T1000 (cell line): ENCODE data around the gene PIP5K1B.

Source experiments
- DNase-seq: peaks from one replicate; lab custom pipeline; 2025; ENCODE audit warnings: mixed read lengths; lab: John Stamatoyannopoulos, UW

The PIP5K1B gene

DNA sequence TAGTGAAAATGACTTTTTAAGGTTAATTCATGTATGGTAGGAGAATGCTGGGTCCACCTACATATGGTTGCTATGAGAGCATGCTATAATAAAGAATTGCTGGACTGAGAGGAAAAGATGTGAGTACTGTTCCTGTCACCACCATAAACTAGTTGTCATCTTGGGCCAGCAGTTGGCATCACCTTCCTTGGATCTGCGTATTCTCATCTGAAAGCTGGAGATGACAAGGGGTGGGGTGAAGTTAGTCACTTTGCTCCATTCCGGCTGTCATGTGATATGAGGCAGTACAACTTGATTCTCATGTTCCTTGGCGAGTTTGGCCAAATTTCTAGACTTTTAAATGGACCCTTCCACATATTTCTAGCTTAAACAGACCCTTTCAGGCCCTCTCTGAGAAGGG is 33.3 kb downstream of the PIP5K1B start:
- no peak for DNase-seq

DNA sequence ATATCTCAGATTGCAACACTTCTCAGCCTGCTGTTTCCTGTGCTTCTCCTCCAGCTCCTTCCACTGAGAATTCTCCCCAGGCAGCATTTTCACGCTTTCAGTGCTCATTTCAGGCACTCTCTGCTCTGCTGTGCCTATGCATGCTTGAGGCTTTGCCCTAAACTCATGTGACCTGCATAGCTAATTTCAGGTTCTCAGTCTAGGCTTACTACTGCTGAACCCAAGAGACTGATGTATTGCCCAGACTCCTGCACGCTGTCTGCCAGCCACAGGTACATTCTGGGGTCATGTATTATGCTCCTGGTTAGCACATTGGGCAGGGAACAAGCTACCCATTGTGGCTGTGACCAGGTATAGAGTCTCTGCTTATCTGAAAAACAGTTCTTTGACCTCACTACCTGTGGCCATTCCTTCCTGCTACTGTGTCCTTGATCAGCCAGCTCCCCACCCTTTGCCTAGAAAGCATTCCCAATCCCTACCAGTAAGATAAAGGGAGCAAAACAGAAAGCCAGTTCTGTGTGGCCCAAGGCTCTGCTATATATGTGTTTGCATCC is 34.7 kb downstream of the PIP5K1B start:
- no peak for DNase-seq

DNA sequence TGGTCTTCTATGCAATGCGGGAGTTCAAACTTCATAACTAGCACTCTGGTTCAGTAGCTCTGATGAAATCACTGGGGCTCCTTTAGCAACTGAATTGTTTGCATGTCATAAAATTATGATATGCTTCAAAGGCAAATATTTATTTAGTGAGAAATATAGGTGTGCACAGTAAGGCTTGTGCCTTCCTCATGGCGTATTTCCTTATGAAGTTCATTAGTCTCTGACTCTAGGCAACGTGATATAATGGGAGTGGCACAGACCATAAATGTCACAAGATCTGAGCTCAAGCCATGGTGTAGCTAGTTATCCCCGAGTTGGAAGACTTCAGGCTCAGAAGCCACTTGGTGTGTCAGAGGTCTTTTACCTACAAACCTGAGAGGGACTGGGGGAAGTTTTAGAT is 35.5 kb downstream of the PIP5K1B start:
- no peak for DNase-seq

DNA sequence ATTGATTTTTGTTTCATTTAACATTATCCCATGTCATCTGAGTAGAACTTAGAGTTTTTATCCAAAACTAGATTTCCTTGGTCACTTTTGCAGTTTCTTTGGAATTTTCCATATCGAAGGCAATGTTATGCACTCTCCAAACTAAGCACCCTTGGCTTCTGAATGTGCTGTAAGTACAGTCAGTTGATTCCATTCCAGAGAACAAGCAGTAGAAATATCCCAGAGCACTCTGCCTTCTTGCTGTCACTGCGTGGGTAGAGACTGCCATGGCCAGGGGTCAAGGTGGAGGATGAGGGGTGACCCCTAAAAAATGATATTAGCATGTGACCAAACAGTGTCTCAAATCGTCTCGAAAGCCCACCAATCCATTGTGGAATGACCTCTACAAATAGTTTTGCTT is 36.2 kb downstream of the PIP5K1B start:
- no peak for DNase-seq

DNA sequence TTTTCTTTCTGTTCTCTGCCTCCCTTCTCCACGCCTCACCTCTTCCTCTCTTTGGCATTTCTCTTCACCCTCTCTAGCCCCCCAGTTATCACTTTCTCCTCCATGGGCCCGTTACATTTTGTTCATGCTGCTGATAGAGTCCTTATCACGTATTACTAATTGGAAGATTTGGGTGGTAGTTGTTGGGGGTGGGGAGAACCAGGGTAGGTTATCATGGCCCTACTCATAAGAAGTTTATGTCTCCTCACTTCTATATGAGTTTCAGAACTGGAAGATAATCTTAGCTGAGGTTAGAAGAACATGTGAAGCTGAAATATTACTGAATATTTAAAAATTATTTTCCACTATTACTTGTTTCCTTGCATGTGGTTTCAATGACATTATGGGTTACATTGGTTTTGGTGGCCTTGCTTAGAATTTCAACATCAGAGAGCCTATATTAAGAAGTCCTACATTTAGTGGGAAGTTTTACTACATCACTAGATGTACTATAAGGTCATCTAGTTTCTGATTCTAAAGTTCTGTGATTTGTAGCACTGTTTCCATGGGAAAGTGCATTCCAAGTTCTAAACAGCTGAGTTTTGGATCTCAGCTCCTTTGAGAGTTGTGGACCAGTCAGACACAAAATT is 36.8 kb downstream of the PIP5K1B start:
- no peak for DNase-seq

DNA sequence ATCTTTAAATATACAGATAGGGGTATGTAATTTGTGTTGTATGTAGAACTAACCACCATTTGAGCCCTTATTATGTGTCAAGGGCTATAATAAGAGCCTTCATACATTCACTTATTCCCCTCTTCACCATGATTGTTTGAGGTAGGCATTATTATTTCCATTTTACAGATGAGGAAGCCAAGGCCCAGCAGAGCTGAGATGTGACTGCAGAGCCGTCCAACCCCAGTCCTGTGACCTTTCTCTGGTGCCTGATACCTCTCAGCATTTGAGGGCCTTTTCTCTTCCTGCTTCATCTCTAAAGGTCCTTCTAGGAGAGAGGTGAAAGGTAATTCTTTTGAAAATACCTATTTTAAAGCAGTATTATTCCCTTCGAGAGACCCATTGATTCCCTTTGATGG is 37.3 kb downstream of the PIP5K1B start:
- DNase-seq: no peak

DNA sequence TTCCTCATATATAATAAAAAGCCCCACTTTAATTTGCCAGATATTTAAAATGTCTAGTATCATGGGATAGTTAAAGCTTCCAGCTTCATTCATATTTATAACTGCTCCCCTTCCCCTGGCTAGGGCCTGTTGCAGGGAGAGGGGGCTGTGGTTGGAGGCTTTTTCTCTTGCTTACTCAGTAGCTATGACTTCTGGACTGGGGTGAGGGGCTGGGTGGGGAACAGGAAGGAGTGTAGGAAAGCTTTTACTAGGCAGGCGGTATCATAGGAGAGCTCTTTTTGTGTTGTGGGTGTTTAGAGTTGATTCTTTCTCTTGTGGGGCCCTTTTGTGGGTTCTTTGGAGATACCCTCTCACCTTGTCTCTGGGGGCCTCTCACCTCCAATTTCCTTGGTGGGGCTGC is 39.4 kb downstream of the PIP5K1B start:
- DNase-seq: no peak

DNA sequence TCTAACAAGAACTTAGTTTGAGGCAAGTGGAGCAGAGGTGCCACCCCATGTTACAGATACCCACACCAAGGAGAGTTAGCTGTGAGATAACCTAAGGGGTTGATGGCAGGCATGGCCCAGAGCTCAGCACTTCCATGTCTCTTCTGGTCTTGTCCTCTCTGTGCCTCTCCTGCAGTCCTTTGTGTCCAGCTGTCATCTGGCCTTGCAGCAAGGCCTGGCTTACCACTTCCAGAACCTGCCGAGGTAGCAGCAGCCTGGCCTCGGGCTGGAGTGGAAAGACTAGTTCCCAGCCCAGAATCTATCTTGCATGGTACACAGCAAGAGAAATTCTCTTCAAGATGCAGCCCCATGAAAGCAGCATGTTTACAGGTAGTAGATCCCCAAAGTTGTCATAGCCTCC is 41.5 kb downstream of the PIP5K1B start:
- DNase-seq: no peak

DNA sequence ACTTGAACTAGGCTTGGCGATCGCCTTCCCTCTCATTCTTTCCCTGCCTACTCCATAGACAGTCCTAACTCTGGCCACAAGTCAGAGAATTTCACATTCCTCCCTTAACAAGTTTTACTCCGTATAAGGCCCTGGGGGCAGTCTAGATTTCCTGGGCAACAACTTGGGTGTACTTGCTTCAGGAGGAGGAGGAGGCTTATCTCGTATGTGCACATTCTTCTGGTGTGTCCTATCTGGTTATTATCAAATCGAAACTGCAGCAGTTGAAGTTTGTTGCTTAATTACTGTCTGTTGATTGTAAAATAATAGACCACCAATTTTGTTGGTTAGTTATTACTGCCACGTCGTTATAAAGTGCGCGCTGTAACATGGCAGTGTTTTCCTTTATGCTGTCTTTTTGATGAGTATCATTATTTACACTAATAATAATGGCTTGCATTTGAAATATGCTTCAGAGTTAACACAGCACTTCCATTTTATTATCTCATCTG is 42.0 kb downstream of the PIP5K1B start:
- no peak for DNase-seq

DNA sequence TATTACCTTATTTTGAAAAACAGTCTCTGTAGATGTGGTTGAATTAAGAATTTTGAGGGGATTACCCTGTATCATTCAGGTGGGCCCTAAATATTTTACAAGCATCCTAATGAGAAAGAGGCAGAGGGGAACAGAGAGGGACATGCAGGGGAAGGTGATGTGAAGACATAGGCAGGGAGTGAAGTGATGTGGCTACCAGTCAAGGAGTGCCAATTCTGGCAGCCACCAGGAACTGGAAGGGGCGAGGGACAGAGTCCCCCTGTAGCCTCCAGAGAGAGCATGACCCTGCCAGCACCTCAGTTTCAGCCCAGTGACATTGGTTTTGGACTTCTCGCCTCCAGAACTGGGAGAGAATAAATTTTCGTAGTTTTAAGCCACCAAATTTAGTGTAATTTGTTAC is 44.1 kb downstream of the PIP5K1B start:
- no peak for DNase-seq

DNA sequence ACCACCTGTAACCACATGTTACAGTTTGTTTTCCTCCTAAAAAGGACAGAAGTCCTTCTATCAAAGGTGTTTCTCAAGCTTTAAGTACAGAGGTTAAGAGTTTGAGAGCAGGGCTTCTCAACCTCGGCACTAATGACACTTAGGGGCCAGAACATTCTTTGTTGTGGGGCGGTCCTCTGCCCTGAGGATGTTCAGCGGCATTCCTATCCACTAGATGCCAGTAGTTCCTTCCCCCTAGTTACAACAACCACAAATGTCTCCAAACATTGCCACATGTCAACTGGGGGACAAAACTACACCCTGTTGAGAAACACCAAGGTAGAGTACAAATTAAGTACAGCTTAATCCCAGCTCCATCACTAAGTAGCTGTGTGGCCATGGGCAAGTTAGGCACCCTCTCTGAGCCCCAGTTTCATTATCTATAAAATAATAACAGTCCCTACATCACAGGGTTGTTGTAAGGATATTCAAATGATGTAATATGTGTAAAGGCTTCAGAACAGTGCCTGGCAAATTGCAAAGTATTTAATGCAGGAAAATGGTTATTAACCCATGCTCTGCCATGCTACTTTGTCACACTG is 44.6 kb downstream of the PIP5K1B start:
- DNase-seq: no peak

DNA sequence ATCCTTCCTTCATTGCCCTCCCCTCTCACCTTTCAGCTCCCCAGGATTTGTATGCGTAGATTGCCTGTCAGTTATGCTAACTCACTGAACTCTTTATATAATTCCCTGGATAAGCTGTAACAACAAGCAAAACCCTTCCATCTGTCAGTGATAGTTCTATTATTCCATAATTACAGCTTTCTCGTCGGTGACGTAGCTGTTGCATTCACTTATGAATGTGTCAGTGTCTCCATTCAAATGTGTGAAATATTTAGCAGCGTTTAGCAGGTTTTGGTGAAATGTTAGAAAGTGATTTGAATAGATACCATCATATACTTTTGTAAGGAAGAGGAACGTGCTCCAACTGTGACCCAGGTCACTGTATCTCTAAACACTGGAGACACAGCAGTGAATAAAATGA is 45.2 kb downstream of the PIP5K1B start:
- DNase-seq: no peak

DNA sequence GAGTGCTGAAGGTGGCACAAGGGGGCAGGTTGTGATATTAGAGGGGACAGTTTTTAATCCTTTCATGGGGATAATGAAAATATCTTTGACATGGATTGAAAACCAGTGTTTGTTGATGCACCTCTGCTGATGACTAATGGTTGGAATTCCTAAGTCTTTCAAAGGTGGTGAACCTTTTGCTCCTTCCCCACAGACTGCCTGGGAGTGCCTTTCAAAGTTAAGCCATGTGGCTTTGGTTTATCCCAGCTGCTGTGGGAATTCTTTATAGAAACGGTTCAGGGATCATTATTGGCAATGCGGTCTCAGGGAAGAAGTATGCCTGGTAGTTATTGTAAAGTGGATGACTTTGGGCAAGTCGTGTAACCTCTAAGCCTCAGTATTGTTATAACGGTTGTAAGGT is 45.7 kb downstream of the PIP5K1B start:
- DNase-seq: no peak

DNA sequence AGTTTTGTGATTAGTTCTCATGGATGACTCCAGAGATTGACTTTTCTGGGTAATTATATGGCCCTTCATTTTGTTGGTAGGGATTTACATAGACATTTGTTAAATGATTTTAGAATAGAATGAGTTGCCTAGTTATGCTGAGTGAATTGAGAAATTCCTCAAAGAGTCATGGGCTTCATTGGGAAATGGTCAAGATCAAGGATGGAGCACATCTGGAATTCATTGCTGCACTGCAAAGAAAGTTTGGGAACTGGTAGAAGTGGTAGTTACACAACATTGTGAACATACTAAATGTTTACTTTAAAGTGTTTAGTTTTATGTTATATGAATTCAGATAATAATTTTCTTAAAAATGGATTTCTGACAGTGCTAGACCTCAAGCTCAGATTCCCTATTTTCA is 46.5 kb downstream of the PIP5K1B start:
- DNase-seq: no peak

DNA sequence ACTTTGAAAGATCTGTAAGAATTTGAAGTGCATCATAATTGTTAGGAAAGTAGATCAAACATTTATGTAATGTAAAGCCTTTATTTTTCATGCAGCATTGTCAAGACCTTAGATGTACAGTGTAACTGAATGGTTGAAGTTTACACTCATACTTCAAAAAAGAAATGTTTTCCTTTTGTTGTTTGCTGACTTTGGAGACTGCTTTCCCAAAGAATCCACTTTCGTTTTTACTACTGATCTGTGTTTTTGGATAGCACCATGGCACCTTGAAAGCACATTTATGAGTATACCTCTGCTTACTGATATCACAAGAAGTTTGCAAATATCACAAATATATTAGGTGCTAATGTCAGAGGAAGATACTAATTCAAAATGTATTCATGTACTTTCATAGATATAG is 50.0 kb downstream of the PIP5K1B start:
- DNase-seq: no peak

DNA sequence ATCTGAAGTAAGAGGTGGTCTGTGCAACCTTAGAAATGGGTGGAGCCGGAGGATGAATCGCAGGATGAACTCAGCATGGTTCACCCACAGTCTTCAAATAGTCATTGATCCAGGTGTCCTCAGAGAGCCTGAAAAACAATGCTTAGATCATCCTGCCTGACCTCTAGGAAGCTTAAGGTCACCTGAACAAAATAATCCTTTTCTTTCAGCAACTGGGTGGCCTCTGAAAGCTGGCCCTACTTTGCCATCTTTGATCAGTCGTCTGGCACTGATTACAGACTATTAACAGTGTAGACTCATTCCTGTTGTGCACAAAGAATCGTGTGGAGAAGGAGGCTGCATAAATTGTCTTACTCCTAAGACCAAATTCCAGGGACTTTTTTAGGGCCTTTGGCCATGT is 50.7 kb downstream of the PIP5K1B start:
- DNase-seq: no peak

DNA sequence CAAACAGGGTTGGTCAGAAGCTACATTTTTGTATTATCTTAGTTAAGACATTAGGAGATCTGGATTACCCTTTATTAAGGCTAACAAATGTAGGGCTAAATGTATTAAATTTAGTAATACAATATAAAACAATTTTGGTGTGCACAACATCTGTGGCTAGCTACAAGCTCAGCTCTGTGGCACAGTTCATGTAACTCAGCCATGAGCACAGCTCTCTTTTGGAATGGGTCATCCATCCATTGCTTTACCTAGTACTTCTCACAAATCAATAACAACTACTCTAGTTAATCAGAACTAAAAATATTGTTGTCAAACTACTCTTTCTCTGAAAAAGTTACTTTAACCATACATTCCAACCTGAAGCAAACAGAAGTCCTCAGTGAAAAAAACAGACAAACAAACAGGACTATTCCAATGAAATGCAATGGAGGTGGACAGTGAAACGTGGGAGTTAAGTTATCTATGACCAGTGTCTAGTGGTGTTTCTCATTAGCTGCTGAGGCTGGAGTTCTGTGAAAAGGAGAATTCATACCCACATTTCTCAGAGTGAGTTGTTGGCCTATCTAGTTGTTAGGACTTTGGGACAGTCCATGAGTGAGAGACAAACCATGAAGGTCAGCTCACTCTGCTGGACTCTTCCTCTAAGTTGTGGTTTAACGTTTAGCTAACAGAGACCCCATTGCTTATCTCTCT is 55.1 kb downstream of the PIP5K1B start:
- DNase-seq: no peak

DNA sequence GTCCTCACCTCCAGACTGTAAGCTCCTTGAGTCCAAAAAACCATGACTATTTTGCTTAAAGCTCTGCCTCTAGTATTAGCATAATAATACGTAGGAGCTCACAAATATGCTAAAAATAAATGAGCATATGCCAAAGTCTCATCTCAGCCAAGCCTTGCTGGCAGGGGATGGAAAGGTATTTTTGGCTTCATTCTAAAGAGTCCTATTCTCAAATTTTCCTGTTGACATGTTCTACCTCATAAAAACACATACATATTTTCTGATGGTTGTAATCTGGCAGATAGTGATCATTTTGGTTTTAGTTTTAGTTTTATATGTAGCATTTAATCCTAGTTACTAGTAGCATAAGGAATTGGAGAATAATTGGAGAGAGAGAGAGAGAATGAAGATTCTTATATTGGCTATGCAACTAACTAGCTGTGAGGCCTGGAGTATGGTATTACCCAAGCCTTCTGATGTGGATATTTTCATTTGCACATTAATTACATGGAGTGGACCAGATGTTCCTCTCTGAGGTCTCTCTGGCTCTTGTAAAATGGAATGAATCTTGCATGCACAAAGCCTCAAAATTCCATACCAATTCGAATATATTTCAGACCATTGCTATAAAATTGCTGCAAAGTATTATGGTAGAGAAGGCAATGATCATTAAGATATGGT is 55.8 kb downstream of the PIP5K1B start:
- DNase-seq: no peak

DNA sequence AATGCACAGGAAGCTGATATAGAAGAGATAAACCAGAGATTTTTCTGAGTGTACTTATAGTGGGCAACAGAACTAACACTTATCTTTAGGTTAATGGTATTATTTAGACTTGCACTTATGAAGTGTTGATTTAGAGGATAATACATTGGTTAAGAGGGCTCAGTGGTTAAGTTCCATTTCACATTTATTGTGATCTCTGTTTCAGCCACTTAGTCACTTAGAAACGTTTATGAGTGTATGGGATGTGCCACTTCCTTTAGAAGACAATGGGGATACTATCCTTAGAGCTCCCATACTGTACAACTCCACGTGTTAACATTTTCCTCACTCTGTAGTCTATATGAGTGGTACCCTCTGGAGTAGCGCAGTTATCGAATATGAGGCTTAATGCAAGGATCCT is 57.5 kb downstream of the PIP5K1B start:
- no peak for DNase-seq

DNA sequence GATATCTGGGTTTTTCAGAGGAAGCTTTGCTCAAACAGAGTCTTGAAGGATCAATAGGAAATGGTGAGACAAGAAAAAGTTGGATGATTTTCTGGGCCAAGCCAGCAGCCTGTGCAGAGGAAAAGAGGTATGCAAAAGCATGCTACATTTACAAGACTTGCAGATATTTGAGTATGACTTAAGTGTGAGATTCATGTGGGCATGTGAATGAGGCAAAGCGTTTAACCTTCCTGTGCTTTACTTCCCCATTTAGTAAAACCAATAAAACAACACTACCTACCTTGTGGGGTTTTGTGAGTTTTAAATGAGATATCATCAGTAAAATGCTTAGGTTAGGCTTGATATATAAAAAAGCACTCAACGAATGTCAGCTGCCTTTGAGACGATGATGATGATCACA is 58.1 kb downstream of the PIP5K1B start:
- DNase-seq: no peak

DNA sequence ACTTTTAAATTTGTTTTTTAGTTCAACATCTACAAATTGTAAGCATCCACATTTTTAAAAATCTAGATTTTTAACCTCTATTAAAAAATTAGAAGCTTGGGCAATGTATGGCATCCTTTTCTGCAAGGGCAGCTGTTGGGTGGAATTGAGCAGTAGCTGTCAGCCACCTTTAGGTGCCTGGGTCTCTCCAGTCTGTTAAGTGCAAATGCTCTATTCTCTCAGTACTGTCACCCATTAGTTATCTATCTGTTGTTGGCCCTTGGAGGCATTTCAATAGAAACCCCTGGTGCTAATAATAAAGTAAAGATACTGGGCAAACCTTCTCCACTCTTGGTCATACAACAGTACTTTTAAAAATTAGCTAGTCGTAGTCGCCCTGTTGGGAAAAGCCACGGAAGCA is 63.6 kb downstream of the PIP5K1B start:
- DNase-seq: no peak

DNA sequence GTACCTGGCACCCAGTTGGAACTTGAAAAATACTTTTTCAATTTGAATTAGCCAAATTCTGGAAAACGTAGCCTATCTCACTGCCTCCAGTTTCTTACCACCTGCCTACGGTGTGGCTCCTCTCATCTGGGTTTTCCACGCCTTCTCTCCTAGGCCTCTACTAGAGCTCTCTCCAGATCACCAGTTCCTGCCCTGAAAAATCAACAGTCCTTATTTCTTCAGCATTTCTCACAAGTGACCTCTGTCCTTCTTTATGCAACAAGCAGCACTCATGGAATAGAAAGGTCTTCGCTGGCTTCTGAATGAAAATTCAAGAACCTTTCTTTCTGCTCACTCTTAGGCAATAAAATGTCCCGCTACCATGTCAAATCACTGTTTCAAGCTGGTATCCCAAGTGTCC is 64.8 kb downstream of the PIP5K1B start:
- no peak for DNase-seq

DNA sequence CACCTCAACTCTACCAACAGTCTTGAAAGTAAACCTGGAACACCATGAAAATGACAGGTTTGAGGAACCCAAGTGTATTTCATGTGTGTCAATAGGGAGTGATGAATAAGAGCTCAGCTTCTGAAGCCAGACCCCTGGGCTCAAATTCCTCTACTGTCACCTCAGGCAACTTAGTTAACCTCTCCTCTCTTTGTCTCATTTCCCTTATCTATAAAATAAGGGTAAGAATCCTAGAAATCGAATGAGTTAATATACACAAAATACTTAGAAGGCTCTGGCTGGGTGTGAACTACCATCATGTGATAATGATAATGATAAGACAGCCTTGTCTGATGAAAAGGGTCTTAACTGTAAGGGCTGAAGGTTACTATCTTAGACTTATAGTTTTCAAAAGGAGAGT is 66.3 kb downstream of the PIP5K1B start:
- no peak for DNase-seq
